GM18951 (cell line): ENCODE results near the gene ARHGAP4.

Source experiments
- POLR2A ChIP-seq: IDR thresholded peaks from 4 replicates; pipeline ENCODE4 v1.6.1; 2011; ENCODE audit warnings: mild to moderate bottlenecking; ENCODE audit not compliant: insufficient read length, insufficient read depth; ENCODE audit errors: extremely low read depth
- in situ Hi-C: fragments of 300-500 bp; cut with MboI; formaldehyde crosslinking; loops from one replicate; pipeline ENCODE4 v1.12.0; 2022; ENCODE audit warnings: low sequenced_read_pairs, mixed read lengths, inconsistent platforms; ENCODE audit not compliant: unreplicated experiment

The ARHGAP4 gene

DNA sequence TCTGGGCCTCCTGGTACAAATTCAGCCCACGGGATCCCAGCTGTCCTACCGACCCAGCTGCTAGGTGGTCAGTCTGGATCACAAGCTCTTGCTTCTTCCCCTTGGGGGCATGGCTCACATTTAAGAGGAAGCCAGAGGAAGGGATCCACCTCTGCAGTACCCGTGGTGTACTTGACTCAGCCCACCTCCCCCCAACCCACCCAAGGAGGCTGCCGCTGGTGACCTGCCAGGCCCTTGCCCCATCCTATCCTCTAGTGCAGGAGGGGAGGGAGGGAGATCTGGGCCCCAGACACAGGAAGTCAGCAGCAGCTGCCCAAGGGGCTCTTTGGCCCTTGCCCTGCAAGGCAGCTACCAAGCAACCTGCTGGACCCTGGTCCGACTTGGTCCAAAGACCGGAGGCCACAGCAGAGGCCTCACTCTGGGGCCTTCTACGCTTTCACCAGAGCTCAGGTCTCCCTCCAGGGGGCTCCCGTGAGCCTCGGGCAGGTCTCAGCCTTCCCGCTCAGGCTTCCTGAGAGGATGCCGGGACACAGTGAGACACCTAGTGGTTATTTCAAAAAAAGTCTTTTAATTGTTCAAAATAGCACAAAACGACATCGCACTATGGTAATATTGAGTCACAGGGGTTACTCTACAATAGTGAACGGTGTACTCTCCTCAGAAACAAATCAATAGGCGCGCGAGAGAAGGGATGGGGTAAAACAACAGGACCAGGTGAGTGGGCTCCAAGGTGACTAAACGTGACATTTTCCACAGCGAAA, 21.1 kb upstream of the ARHGAP4 start:
- in situ Hi-C loops: no loop called here

DNA sequence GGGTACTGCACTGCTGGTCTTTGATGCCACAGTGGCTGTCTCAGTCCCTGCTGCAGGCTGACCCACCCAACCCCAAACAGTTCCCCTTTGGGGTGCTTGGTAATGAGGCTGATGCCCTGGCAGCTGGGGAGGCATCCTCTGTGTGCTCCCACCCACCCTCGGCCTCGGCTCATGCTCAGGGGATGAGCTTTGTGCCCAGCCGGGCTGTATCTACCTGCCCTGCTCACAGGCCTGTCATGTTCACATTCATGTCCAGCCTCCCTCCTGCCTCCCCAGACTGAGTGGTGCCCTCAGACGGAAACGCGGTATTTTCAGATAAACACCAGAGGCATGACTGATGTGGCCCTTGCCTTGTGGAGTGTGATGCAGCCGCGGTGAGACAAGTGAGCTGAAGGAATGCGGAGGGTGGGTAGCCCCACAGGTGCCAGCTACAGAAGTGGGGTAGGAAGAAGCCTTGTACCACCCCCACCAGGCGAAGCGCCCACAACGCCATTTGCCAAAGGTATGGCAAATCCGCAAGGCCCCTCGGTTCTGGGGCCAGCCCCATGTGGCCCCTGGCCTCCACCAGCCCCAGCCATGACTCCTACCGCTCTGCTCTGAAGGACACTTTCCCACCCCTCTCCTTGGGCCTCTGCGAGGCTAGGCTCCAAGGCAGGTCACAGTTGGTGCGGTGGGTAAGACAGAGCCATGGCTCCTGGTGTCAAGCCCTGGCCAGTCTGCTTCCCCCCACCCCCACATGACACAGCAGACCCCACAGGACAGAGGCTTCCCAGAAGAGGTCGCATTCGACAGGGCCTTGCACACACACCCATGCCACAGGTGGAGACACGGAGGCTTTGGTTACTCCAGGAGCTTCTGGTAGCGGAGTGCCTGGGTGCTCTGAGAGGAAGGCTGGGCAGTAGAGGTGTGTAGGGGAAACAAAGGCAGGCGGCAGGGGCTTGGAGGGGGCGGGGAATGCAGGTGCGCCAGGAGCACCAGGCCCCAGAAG, 20.2 kb upstream of the ARHGAP4 start:
- in situ Hi-C loops: no loop called here

More for the DNA sequence above, 21.1 kb upstream of the ARHGAP4 start:
- no peak for TF ChIP-seq POLR2A

DNA sequence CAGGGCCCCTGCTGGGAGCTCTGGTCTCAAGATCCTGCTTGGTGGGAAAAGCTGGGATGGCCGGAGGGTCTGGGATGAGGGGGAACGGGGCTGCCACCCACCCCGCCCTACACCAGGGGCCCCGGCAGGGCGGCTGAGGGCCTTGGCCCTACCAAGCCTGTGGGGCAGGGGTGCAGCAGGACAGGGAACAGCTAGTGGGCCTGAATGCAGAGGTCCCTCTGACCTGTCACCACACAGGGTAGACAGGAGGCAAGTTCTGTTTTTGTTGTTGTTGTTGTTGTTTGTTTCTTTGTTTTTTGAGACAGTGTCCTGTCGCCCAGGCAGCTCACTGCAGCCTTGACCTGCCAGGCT, 18.7 kb upstream of the ARHGAP4 start:
- in situ Hi-C loops: no loop called here
- no peak for TF ChIP-seq POLR2A

More for the DNA sequence above, 20.2 kb upstream of the ARHGAP4 start:
- no peak for TF ChIP-seq POLR2A

DNA sequence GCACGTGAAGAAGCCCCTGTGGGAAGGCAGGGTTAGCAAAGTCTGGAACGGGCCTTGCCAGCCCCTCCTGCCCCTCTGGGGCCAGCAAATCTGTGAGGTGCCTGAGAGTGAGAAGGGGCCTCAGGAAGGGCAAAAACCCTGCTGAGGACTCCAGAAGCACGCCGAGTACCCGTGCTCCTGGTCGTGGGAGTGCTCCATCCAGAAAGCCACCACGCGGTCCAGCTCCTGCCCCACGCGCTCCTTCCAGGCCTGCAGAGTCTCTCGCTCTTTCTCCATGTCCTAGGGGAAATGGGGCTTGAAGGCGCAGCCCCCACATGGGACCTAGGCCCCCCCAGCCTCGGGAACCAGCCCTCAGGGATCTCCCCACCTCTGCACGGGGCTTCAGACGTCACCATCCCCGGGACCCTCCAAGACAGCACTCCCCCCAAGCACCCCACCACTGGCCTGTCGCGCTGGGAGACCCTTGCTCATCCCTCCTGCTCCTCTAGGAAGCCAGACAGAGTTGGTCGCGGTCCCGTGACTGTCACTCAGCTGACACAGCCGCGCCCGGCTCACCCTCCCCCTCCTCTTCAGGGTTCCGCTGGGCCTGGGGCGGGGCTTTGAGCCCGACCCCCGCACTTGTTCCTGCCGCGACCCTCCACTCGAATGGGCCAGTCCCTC, 18.2 kb upstream of the ARHGAP4 start, which contains the start of gene RENBP:
TSS of gene RENBP (minus strand) at position 504 of the 660 bp plus-strand sequence. CDS start at position 471, 33 bp downstream.
- in situ Hi-C loops: no loop called here
- no peak for TF ChIP-seq POLR2A

DNA sequence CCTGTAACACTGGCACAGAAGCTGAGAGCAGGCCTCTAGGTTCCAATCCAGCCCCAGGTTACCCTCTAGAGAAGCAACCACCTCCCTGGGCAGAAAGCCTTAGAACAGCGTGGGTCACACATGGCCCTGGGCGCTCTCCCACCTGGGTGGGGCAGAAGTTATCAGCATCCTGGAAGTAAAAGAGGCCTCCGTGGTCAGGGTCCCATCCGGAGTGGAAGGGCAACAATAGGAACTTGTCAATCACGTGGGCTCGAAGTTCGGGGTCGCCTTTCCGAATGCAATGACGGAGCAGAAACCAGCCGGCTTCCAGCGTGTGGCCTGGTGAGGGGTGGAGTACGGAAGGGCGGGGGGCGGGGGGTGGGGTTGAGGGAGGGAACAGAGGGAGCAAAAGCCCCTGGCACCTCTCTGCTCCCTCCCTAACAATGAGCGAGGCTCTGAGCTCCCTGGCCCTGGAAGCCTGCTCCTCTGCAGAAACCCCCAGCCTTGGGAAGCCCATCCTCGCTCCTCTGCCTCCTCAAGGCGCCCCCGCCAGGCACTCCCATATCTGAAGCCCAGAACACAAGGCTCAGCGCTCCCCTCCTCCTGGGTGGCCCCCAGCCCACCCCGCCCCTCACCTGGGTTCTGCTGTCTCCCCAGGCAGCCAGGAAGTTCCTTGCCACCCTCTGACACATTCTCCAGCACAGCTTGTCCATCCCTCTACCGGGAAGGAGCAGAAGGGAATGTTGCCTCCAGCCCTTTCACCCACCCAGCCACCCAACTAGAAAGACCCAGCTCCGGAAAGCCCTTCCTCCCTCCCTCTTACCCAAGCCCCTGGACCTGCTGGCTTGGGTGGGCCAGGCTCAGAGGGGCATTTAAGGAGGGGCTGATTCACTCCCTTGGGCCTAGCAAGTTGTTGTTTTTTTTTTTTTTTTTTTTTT, 15.5 kb upstream of the ARHGAP4 start:
- in situ Hi-C loops: no loop called here
- TF ChIP-seq POLR2A: no peak

DNA sequence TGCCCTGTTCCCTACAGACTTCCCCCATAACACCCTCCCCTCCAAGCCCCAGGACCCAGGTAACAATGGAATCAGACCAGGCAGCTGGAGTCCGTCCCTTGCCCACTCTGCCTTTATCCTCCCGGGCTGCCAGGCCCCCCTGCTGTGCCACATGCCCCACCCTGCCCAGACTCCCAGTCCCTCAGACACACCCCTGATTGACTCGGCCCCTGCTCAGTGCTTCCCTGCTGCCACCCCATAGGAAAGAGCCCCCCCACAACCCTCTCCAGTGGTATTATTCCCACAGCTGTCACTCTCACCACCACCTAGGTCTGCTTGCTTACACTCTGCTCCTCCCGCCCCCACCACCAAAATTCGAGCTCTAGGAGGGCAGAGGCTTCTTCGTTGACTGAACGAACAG, 13.5 kb upstream of the ARHGAP4 start:
- in situ Hi-C loops: no loop called here
- no peak for TF ChIP-seq POLR2A

DNA sequence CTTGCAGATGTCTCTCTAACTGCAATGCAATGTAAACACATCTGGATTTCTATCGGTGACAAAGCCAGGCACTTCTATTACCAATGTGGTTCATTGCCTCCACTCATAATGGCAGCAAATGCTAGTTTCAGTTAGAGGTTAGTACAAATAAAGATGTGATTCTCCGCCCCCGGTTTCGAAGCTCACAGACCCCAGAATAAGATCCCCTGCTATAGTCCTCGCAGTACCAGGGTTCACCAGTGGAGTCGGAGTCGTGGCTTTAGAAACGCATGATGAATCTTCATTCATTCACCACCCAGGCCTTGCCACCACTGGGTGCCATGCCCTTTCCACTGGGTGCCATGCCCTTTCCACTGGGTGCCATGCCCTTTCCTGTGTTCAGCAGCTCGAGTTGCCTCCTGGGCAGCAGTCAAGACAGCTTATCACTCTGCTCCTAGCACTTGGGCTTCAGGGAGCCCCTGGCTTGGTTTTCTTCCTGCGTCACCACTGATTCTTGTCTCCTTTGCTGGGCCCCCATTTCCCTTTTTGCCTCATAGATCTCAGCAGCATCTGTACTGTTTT, 12.2 kb upstream of the ARHGAP4 start:
- TF ChIP-seq POLR2A: no peak
- in situ Hi-C loops: no loop called here

DNA sequence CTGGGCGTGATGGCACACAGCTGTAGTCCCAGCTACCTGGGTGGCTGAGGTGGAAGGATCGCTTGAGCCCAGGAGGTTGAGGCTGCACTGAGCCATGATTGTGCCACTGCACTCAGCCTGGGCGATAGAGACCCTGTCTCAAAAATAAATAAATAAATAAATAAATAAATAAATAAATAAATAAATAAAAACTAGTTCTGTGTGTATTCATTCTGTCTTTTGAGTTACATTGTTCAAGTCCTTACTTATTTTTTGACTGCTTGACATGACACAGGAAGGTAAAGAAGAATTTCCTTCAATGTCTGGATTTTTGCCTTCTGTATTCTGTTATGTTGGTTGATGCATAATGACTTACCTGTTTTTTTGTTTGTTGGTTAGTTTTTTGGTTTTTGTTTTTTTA, 11.0 kb upstream of the ARHGAP4 start:
- no peak for TF ChIP-seq POLR2A
- in situ Hi-C loops: no loop called here

DNA sequence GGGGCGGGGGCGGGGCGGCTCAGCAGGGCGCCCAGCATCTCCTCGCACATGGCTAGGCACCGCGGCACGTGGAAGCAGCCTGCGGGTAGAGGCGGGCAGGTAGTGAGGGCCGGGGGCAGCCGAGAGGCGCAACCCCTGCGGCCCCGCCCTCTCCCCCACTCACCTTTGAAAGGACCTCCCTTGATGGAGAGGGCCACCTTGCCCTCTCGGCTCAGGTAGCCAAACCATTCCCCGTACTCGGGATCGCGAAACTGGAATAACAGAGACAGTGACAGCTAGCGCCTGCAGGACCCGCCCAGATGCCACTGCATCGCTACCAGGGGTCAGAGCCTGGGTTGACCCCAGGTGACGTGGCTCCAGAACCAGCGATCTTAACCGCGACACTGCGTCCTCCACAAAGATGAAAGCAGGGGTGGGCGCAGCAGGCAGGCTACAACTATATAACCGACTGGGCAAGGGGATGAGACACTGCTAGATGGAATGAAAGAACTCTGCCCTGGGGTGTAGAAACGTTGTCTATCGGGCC, 9.3 kb upstream of the ARHGAP4 start:
- in situ Hi-C loops: no loop called here
- TF ChIP-seq POLR2A: no peak

DNA sequence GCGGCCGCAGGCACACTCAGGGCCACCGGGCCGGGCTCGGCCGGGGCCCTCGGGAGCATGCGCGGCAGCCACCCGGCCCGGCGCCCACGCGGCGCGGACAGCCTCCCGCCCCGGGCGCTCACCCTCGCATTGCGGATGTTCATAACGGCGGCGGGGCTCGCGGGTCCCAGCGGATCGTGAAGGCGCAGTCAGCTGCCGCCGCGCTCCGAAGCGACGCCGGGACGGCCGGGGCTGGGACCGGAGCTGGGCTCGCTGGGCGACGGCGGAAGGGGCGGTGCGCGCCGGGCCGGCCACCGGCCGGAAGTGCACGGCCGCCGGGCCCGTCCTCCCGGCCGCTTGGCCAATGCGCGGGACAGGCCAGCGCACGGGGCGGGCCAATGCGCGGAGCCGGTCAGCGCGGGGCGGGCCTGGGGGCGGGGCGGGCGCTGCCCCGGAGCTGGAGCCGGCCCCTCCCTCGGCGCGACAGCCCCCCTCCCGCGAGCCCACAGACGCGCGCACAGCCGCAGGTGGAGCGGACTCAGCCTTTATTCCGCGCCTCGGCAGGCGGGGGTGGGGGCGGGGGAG, 8.8 kb upstream of the ARHGAP4 start, which contains the start of gene NAA10:
TSS of gene NAA10 (minus strand) at position 276 of the 564 bp plus-strand sequence. CDS start at position 143, 133 bp downstream.
- TF ChIP-seq POLR2A: peak; percentile 73
- in situ Hi-C loops: no loop called here

DNA sequence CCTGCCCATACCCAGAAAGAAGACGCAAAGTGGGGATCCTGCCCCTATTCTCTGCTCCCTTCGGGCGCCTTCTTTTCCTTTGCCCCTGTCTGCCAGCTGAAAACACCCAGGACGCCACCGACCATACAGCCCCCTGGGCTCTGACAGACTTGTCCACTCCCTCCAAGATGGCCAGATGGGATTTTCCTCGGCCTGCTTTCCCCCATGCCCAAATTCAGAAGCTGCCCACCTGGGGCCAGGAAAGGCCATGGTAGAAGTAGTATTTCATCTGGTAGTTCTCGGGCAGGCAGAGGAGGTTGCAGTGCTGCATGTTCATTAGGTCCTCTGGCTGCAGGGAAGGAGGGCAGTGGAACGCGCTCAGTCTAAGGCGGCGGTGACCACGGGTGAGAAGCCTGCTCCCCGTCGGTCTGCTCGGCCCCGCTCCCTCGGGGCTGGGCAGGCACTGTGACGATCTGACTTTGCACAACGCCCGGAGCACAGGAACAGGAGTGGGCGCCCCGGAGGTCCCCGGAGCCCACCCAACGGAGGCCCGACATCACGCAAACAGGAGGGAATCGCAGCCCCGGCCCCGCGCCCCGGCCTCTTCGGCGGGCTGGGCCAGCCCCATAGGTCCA, 8.2 kb upstream of the ARHGAP4 start:
- no peak for TF ChIP-seq POLR2A
- in situ Hi-C loops: no loop called here

DNA sequence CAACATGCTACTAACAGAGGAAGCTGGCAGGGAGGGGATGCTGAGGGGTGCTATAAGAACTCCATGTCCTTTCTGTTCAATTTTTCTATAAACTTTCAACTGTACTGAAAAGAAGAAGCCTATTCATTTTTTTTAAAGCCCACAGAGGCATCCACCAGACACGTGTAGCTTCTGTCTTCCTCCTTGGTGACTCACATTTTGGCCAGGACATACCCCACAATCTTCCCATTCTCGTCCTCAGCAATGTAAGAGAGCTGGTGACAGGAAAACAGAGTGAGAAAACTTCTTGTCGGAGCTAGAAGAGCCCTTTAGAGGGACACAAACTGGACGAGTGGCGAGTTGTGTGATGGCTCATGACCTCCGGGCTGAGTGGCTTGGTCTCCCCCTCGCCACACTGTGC, 7.7 kb upstream of the ARHGAP4 start:
- TF ChIP-seq POLR2A: no peak
- in situ Hi-C loops: no loop called here
